Omental fat pad (tissue), 4 donors: Measurements from ENCODE around the gene D2HGDH. TPM values are rescaled to one million over a fixed set of nuclear protein-coding genes. Genes with fewer than 3 reads are reported as not detected.
"Not testable (repeated sequence)": the region's sequence is repeated elsewhere in the genome, so short reads cannot be mapped to it uniquely, and the experiment has no call there.

Experiments used
- ATAC-seq: fragments of 150-250 bp; one replicate; pipeline ENCODE4 v1.9.1; 2016; ENCODE audit warnings: mild to moderate bottlenecking, moderate library complexity; ENCODE audit not compliant: low FRiP score
- DNase-seq: peaks from one replicate; pipeline ENCODE4 v3.0.0-alpha.2; 2019; ENCODE audit warnings: low spot score
- total RNA-seq, 4 donors: library from RNA; depleted of rRNA; stranded (reverse); fragments of >200 nt; gene quantifications; one replicate each; pipeline ENCODE4 v1.1.0, GENCODE V29; 2016
- TF ChIP-seq, protein P1 (sequence below), 3 donors: fragments of 450-650 bp; IDR thresholded peaks; one replicate each; pipeline ENCODE4 v1.5.1; 2016 to 2017; ENCODE audit warnings: antibody characterized with exemption in 3 of 3, mild to moderate bottlenecking in 3 of 3, moderate library complexity in 2 of 3

The D2HGDH gene
- total RNA-seq, 4 donors from 2014 or later, result 12.4 to 31.2 (median 16.9) TPM

DNA sequence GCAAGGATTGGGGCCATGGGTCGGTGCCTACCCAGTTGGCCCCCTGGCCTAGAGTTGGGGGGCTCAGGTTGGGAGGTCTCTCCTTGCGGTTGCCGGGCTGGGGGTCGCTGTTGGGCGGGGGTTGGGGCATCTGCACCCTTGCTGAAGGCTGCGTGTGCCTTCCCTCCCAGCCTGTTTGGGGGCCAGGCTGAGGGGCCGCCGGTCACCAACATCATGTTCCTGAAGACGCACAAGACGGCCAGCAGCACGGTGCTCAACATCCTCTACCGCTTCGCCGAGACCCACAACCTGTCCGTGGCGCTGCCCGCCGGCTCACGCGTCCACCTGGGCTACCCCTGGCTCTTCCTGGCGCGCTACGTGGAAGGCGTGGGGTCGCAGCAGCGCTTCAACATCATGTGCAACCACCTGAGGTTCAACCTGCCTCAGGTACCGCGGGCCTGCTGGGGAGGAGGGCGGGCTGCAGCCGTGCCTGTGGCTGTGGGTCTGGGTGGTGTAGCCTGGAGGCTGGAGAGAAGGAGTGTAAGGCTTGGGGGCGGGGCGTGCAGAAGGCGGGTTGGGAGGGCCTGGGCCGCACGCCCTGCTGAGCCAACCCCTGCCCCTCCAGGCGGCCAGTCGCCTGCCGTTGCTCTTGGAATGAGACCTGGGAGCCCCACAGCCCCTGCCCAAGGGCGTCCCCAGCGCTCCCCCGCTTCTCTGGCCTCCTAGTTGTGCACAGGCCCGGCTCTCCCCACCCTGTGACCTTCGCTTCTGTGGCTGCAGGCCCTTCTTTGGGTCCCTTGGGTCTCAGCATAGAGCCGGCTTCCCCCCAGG lies 67.4 kb downstream of the D2HGDH start:
- DNase-seq, result no peak
- TF ChIP-seq, protein P1, sequence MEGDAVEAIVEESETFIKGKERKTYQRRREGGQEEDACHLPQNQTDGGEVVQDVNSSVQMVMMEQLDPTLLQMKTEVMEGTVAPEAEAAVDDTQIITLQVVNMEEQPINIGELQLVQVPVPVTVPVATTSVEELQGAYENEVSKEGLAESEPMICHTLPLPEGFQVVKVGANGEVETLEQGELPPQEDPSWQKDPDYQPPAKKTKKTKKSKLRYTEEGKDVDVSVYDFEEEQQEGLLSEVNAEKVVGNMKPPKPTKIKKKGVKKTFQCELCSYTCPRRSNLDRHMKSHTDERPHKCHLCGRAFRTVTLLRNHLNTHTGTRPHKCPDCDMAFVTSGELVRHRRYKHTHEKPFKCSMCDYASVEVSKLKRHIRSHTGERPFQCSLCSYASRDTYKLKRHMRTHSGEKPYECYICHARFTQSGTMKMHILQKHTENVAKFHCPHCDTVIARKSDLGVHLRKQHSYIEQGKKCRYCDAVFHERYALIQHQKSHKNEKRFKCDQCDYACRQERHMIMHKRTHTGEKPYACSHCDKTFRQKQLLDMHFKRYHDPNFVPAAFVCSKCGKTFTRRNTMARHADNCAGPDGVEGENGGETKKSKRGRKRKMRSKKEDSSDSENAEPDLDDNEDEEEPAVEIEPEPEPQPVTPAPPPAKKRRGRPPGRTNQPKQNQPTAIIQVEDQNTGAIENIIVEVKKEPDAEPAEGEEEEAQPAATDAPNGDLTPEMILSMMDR (IDR thresholded peaks at IDR 0.05), result no peak
- peak; percentile 72 for ATAC-seq

DNA sequence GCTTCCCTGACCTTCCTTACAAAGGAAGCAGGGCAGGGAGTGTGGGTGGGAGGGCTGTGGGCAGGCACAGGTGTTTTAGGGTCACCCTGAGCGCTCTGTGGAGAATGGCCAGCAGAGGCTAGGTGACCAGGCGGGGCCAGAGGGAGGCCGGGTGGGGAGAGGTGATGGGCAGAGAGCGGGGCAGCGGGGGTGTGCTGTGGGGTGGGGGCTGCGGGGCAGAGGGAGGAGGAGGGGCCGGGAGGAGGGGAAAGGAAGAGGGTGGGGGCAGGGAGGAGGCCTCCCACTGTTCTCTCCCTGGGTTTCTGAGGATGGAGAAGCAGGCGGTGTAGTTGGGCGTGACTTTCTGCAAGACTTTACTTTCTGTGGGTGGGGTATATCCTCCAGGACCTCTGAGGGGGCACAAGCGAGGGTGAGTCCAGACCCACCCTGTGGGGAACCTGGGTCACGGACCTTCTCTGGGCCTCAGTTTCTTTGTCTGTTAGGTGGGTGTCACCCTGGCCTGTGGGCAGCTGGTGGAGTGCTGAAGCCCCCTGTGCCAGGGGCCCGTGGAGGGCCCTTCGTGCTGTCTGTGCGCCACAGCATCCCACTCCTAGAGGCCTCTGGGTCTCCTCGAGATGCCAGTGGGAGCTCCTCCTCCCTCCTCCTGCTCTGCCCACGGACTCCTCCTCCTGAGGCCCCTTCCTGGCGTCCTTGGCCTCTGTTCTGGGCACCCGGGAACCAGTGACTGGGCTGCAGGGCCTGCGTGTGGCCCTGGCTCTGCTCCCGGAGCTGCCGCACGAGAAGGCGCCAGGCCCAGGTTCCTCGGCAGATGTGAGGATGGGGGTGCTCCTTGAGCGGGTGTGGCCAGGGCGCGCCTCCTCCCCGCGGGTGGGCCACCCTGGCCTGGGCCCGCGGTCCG lies 68.2 kb downstream of the D2HGDH start:
- no peak for DNase-seq
- TF ChIP-seq, protein P1 (IDR thresholded peaks at IDR 0.05), result no peak
- ATAC-seq, result no peak

- TF ChIP-seq, protein P1 (IDR thresholded peaks at IDR 0.05), result no peak
- no peak for ATAC-seq
- DNase-seq, result no peak
Observed at GRCh38 chr2:241803387-241804325, 69.2 kb downstream of the D2HGDH start.

DNA sequence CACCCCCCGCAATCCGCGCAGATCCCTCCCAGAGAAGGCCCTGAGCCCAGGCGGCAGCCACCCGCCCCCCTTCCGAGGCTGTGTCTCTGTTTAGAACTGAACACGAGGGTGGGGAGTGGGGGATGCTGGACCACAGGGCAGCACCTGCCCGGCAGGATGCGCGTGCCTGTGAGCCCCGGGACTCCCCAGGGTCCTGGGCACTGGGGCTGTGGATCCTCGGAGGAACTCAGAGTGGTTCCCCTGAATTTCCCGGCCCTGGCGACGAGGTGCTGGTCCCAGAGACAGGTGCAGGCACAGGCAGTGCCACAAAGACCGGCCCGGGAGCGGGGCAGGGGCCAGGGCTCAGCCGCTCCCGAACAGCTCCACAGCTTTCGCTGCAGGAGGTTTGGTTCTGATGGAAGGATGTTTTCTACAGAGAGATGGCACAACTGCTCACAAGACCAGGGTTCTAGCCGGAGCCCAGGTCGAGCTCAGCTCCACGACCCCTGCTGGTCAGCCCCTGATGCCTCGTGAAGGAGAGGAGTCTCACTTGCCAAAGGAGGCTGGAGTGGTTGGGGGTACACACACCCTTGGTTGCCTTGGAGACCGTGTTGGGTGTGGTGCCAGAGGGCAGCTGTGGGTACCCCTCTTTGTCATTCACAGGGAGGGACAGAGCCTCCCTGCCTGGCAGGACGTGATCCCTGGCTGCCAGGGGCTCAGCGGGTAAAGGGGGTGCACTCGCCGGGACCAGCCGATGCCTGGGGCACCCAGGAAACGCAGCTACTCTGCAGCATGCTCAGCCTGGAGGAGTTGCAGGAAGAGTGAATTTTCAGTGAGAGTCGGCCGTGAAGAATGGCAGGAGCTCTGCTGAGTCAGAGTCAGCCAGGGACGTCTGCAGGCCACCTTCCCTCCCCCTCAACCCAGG lies 70.1 kb downstream of the D2HGDH start:
- TF ChIP-seq, protein P1 (IDR thresholded peaks at IDR 0.05), result no peak
- DNase-seq (no peak), ATAC-seq (no peak)

GRCh38 chr2:241806217-241806616 lies 71.8 kb downstream of the D2HGDH start:
- DNase-seq, ATAC-seq: not testable (repeated sequence)

GRCh38 chr2:241808051-241808720 lies 73.8 kb downstream of the D2HGDH start:
- TF ChIP-seq, protein P1 (IDR thresholded peaks at IDR 0.05), result no peak
- DNase-seq, result no peak

More at GRCh38 chr2:241808051-241808720, 73.8 kb downstream of the D2HGDH start:
- no peak for ATAC-seq
